Pulmonary artery endothelial cell (primary cell): Measurements from ENCODE around the gene CFAP74. TPM values are rescaled to one million over a fixed set of nuclear protein-coding genes. Genes with fewer than 3 reads are reported as not detected.

Experiments
- DNase-seq: peaks from one replicate; pipeline ENCODE4 v3.0.0-alpha.2; 2011; ENCODE audit warnings: low read depth, low spot score
- total RNA-seq: library from RNA; depleted of rRNA; stranded (reverse); fragments of >200 nt; gene quantifications from 2 replicates; pipeline ENCODE4 v1.2.3, GENCODE V29; 2014

The CFAP74 gene
- total RNA-seq, 1 donor from 2014 or later, result not detected

- no peak for DNase-seq
These were observed 31.9 kb downstream of the CFAP74 start for GRCh38 chr1:1971688-1972087.

GRCh38 chr1:1971017-1971416 is 32.6 kb downstream of the CFAP74 start:
- DNase-seq, result no peak

DNA sequence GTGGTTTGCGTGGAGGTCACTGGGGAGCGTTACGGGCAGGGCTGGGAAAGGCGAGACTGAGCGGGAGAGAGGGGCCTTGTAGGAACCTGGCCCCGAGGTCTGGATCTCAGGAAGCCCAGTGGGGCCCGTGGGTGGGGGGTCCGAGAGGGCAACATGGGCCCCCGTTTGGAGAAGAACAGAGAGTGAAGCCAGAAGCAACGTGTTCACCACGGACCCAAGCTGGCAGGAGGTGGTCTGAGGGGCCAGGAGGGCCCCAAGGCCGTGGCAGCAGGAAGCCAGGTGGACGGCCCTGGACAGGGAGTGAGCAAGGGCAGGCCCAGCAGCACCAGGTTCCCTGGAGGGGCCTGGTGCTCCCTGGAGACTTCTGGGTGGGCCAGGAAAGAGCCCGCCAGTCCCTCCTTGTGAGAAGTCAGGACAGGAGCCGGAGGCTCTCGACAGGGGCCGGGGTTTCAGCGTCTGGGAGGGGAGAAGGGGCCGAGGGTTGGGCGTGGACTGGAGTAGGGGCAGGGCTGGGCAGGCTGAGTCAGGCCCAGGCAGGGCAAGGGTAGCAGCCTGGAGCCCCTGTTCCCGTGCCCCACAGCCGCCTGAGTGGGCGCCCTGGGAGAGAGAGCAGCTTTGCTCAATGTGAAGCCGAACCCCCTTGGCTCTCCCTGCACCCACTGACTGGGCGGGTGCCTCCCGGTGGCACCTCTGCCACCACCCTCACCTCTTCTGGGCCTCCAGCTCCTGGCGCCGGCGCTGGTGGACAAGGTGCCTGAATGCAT is 33.5 kb downstream of the CFAP74 start:
- no peak for DNase-seq

- no peak for DNase-seq
These were observed 34.1 kb downstream of the CFAP74 start for GRCh38 chr1:1969505-1969900.

- no peak for DNase-seq
These were observed 34.6 kb downstream of the CFAP74 start for GRCh38 chr1:1968767-1969504.

DNA sequence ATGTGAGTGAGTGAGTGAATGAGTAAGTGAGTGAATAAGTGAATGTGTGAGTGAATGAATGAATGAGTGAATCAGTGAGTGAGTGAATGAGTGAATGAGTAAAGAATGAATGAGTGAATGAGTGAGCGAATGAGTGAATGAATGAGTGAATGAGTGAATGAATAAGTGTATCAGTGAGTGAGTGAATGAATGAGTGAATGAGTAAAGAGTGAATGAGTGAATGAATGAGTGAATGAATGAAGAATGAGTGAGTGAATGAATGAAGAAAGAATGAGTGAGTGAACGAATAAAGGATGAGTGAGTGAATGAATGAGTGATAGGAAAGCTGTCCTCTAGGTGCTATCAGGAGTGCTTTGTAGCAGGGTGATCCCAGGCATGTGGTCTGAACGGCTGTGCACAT is 35.7 kb downstream of the CFAP74 start:
- no peak for DNase-seq

- DNase-seq, result no peak
These were observed 36.4 kb downstream of the CFAP74 start for GRCh38 chr1:1967151-1967550.

DNA sequence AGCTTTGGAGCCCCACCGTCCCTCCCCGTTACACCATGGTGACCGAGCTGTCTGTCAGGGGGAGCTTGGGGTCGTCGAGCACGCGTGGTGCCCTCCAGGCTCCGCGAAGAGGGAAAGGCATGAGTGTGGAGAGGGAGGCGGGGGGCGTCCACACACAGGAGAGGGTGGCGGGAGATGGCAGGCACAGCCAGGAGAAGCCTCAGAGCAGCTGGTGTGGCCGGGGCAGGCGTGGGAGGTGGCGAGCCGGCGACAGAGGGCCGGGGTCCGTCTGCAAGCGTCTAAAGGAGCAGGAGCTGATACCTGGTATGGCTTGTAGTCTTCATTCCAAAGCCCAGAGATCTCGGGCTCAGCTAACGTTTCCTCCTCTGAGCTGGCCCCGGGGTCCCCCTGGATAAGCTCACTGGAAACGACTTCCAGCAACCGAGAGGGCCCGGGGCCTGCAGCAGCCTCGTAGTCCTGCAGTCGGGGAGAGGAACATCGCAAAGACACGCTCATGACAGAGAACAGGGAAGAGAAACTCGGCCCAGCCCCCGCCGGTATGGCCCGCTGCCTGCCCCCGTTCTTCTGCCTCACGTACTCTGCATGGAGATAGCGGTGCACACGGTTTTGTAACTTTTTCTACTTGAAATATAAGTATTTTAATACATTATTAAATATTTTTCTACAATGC is 37.4 kb downstream of the CFAP74 start:
- DNase-seq, result no peak

DNA sequence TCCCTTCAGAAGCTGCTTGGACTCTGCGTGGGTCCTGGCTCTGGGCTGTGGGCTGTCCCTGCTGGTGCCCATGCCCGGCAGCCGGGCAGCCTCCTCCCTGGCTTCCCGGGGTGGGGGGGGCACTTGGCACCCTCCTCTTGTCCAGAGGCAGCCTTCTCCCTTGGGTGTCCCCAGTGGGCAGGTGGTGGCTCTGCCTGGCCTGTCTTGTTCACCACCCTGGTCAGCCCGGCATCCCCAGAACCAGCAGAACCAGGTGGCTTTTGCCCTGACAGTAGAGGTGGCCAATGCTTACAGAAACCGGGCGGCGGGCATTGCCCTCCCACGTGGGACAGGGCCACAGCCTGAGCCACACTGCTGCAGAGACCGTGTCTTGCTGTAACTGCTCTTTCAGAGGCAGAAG is 38.0 kb downstream of the CFAP74 start:
- no peak for DNase-seq

- DNase-seq, result no peak
These were observed 38.8 kb downstream of the CFAP74 start for GRCh38 chr1:1964811-1965210.

DNA sequence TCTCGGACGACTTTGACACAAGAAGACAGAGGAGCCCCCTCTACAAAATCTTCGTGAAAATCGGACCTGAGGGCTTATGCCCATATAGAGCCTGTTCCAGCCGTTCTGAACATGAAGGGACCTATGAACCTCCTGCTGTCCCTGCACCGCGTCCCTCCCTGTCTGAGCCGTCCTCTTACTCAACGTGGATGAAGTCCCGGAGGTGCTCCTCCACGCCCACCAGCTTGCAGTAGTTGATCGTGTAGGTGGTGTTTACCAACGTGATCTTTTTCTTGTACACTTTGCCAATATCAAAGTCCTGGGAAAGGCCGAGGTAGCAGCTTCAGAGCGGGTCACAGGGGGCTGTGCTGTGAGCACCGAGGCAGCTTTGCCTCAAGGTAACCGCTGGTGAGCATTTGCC is 40.0 kb downstream of the CFAP74 start:
- no peak for DNase-seq

- no peak for DNase-seq
These were observed 40.8 kb downstream of the CFAP74 start for GRCh38 chr1:1962752-1963151.

DNA sequence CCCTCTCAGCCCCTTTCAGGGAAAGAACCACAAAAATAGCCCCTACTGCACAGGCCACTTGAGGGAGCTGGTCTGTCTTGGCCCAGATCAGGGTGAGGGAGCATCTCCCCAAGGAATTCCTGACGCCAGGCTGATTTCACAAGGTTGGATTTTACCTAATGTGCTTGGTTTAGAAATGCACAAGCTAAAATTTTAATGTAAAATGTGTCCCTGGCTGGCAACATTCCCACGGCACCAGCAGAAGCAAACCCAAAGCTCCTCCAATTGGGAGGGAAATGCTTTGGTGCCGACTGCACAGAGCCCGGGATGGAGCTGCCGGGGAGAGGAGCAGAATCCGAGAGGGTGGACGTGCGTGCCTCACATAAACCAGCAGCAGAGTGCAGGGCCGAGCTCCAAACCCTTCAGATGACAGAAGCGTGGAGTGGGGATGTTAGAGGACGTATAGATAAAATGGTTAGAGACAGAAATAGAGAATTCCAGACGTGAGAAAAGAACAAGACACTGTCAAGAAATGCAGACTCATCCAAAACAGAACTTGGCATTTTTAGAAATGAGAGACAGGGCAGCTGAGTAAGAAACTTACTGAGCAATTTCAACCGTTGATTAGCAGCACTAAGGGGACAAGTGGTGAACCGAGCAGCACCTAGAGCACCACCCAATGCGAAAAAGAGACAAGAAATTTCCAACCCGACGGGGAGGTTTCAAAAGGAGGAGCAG is 42.9 kb downstream of the CFAP74 start:
- no peak for DNase-seq

GRCh38 chr1:1959840-1960479 is 43.6 kb downstream of the CFAP74 start:
- no peak for DNase-seq

DNA sequence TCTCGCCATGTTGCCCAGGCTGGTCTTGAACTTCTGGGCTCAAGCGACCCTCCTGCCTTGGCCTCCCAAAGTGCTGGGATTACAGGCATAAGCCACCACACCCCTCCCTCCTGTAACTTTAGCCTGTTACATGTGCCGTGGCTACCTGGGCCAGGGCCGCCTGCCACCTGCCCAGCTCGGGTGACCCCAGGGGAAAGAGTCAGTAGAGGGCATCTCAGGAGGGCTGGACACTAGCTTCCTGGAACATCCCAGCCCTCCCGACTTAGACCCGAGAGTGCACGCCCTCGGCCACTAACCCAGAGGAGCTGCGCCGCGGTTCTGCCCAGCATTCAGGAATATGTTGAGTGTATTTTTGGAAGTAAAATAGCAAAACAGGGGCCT is 44.1 kb downstream of the CFAP74 start:
- DNase-seq, result no peak

DNA sequence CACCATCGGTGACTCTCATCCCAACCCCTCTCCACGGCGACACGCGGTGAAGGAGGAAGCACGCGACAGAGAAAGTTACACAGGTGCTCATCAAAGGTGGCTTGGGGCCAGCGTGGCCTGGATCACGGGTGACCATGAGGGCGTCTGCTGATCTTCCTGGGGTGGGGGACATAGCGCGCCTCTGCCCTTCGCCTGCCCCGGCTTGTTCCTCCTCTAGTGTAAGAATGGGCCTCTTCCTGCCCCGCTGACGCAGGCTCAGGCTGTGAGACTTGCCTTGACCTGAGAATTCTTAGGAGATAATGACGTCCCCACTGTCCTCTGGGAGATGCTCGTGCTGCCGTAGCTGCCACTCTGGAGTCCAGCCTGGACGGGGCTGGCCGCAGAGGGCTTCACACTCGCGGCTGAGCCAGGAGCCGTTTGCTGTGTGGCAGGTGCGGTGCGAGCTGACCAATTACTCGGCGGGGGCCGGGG is 45.5 kb downstream of the CFAP74 start:
- DNase-seq, result no peak

DNA sequence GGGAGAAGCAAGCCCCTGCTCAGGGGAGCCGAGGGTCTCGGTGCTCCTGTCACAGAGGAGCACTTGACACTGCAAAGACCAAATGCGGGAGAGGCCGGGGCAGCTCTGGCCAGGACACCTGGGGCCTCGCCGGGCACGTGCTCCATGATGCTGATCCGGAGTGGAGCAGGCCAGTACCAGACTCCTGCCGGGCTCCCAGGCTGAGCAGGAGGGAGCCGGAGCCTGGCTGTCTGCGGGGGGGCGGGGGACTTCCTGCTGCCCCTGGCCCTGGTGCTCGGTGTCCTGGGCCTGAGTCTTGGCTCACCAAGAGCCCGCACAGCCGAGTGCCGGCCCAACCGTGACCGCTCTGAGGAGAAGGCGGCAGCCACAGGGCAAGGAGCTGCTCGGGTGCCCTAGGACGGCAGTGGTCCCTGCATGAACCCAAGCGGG is 46.0 kb downstream of the CFAP74 start:
- DNase-seq, result no peak

GRCh38 chr1:1956586-1957532 is 46.7 kb downstream of the CFAP74 start:
- no peak for DNase-seq

GRCh38 chr1:1956101-1956500 is 47.5 kb downstream of the CFAP74 start:
- DNase-seq, result no peak

DNA sequence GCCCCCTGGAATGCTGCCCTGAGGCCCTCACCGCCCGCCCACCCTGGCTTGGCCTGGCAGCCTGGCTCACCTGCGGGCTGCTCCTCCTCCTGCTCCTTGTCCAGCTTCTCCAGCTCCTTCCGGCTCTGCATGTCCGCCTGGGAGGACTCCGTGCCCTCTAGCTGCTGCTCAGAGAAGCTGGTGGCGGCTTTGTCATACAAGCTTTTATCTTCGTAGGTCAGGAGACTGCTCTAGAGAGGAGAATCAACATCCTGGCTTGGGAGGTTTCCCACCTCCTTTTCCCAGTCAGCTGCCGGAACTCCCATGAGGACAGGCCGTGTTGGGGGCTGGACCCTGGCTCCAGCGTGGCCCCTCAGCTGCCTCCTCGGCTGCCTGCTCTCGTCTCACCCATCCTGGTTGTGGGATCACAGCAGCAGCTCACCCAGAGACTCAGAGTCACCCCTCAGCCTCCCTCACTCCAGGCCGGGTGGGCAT is 47.9 kb downstream of the CFAP74 start:
- no peak for DNase-seq
